Stomach (tissue), 4 donors: ENCODE results near the gene RHOT1.

Experiments used
- EP300 ChIP-seq: sonication (generic); formaldehyde crosslinking; IDR thresholded peaks from one replicate; pipeline ENCODE4 v1.6.1; 2017; ENCODE audit warnings: antibody characterized with exemption
- POLR2A ChIP-seq, 4 donors: fragments of 450-650 bp; IDR thresholded peaks; one replicate each; pipeline ENCODE4 v1.6.1; 2016; ENCODE audit warnings: antibody characterized with exemption in 4 of 4, control low read depth in 2 of 4, mild to moderate bottlenecking in 1 of 4, moderate library complexity in 1 of 4
- POLR2AphosphoS5 ChIP-seq, 3 donors: sonication (generic); formaldehyde crosslinking; IDR thresholded peaks; one replicate each; pipeline ENCODE4 v1.6.1; 2016; ENCODE audit warnings: antibody characterized with exemption in 3 of 3
- TF ChIP-seq, protein P1 (sequence below), 7 experiments: fragments of 450-650 bp in 4 of 7; fragments of 200-600 bp in 3 of 7; sonication (generic) in 3 of 7; IDR thresholded peaks; one replicate each; pipeline ENCODE4 v1.5.1; 2016 to 2019; ENCODE audit warnings: antibody characterized with exemption in 7 of 7, control low read depth in 2 of 7, mild to moderate bottlenecking in 1 of 7

DNA sequence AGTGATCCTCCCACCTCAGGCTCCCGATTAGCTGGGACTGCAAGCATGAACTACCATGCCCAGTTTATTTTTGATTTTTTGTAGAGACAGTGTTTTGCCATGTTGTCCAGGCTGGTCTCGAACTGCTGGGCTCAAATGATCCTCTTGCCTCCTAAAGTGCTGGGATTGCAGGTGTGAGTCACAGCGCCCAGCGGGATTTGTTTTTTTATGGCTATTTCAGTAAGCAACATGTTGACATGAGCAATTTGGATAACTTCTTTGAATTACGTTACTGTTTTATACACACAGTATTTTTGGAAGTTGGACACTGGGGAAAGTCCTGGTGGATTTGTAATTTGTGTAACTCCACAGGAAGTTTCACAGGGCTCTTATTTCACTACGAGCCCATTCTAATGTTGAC, 18.5 kb upstream of the RHOT1 start:
- TF ChIP-seq, protein P1, sequence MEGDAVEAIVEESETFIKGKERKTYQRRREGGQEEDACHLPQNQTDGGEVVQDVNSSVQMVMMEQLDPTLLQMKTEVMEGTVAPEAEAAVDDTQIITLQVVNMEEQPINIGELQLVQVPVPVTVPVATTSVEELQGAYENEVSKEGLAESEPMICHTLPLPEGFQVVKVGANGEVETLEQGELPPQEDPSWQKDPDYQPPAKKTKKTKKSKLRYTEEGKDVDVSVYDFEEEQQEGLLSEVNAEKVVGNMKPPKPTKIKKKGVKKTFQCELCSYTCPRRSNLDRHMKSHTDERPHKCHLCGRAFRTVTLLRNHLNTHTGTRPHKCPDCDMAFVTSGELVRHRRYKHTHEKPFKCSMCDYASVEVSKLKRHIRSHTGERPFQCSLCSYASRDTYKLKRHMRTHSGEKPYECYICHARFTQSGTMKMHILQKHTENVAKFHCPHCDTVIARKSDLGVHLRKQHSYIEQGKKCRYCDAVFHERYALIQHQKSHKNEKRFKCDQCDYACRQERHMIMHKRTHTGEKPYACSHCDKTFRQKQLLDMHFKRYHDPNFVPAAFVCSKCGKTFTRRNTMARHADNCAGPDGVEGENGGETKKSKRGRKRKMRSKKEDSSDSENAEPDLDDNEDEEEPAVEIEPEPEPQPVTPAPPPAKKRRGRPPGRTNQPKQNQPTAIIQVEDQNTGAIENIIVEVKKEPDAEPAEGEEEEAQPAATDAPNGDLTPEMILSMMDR (IDR thresholded peaks at IDR 0.05) = no peak
- TF ChIP-seq POLR2AphosphoS5 (IDR thresholded peaks at IDR 0.05) (no peak), EP300 (no peak), POLR2A (IDR thresholded peaks at IDR 0.05) (no peak)
